Smooth muscle cell (in vitro differentiated cells): ENCODE results near the gene PI4K2A. TPM values are rescaled to one million over a fixed set of nuclear protein-coding genes. Genes with fewer than 3 reads are reported as not detected.

Experiments
- DNase-seq: peaks from one replicate; lab custom pipeline; 2025; ENCODE audit not compliant: unreplicated experiment; lab: John Stamatoyannopoulos, UW
- H2AFZ ChIP-seq: fragments of 200-600 bp; sonication (generic); 2 replicates; pipeline ENCODE4 v1.6.0; 2016; ENCODE audit warnings: antibody characterized with exemption, low read depth, mild to moderate bottlenecking
- H3F3A ChIP-seq: fragments of 200-600 bp; sonication (generic); 2 replicates; pipeline ENCODE4 v1.6.0; 2017; ENCODE audit warnings: antibody characterized with exemption, low read depth
- H3K27ac ChIP-seq: fragments of 200-600 bp; sonication (generic); 2 replicates; pipeline ENCODE4 v1.5.1; 2016; ENCODE audit warnings: low read depth, mild to moderate bottlenecking
- H3K27me3 ChIP-seq: fragments of 200-600 bp; sonication (generic); 2 replicates; pipeline ENCODE4 v1.6.1; 2016; ENCODE audit warnings: low read depth, mild to moderate bottlenecking
- H3K36me3 ChIP-seq: fragments of 200-600 bp; sonication (generic); 2 replicates; pipeline ENCODE4 v1.5.1; 2016; ENCODE audit warnings: low read depth
- H3K4me1 ChIP-seq: fragments of 200-600 bp; sonication (generic); 2 replicates; pipeline ENCODE4 v1.5.1; 2016; ENCODE audit warnings: low read depth
- H3K4me2 ChIP-seq: fragments of 200-600 bp; sonication (generic); 2 replicates; pipeline ENCODE4 v1.6.0; 2016; ENCODE audit warnings: mild to moderate bottlenecking
- H3K4me3 ChIP-seq: fragments of 200-600 bp; sonication (generic); 2 replicates; pipeline ENCODE4 v1.5.1; 2016; ENCODE audit warnings: mild to moderate bottlenecking
- H3K79me2 ChIP-seq: fragments of 200-600 bp; sonication (generic); 2 replicates; pipeline ENCODE4 v1.6.0; 2016; ENCODE audit warnings: low read depth, mild to moderate bottlenecking
- H3K9ac ChIP-seq: fragments of 200-600 bp; sonication (generic); 2 replicates; pipeline ENCODE4 v1.6.0; 2016; ENCODE audit warnings: low read depth
- H3K9me3 ChIP-seq: fragments of 200-600 bp; sonication (generic); replicated peaks from 2 replicates; pipeline ENCODE4 v1.5.1; 2016; ENCODE audit warnings: low read depth
- H4K20me1 ChIP-seq: fragments of 200-600 bp; sonication (generic); 2 replicates; pipeline ENCODE4 v1.6.0; 2016; ENCODE audit warnings: low read depth
- CTCF ChIP-seq: fragments of 200-600 bp; sonication (generic); IDR thresholded peaks from 2 replicates; pipeline ENCODE4 v1.5.1; 2017; ENCODE audit warnings: borderline replicate concordance, mild to moderate bottlenecking, antibody characterized with exemption; ENCODE audit not compliant: insufficient read depth, poor library complexity, severe bottlenecking
- WGBS: methylation state at CpG from one replicate; pipeline ENCODE4 v1.1.7; 2016; ENCODE audit warnings: low lambda C conversion rate; 5-methylcytosine and 5-hydroxymethylcytosine counted together
- polyA plus RNA-seq: library from polyadenylated mRNA; unstranded; fragments of >200 nt; fragmentation: Nextera tagmentation; extraction: Ambion mirVana; gene quantifications from 2 replicates; pipeline ENCODE4 v1.2.1, GENCODE V29; 2016
- total RNA-seq: library from RNA; depleted of rRNA; stranded (reverse); fragments of >200 nt; gene quantifications from 2 replicates; pipeline ENCODE4 v1.2.3, GENCODE V29; 2014

The PI4K2A gene
- total and polyA plus RNA-seq, 2 experiments from 2014 or later: 20.8 to 21.0 TPM

GRCh38 chr10:97721871-97722780 lies 81.7 kb downstream of the PI4K2A start:
- no peak overlapping the region for H3K4me2 ChIP-seq
- H3K36me3 ChIP-seq: no peaks in the 10 kb centered on the region
- no peaks in the 10 kb centered on the region for H3K79me2 ChIP-seq
- H3F3A ChIP-seq: no peaks in the 10 kb centered on the region
- H3K9ac ChIP-seq: no peak overlapping the region
- no peak for DNase-seq
- H3K9me3 ChIP-seq: no peaks in the 10 kb centered on the region
- H3K4me1 ChIP-seq: peaks cover 13% of the 10 kb centered on the region
- no peak overlapping the region for H3K4me3 ChIP-seq
- WGBS: 95% methylated on average over 12 of the region's 12 CpGs
- no peaks in the 10 kb centered on the region for H3K27me3 ChIP-seq
- no peak for TF ChIP-seq CTCF
- peaks cover 11% of the 10 kb centered on the region for H4K20me1 ChIP-seq
- no peak overlapping the region for H3K27ac ChIP-seq
- H2AFZ ChIP-seq: no peak overlapping the region

DNA sequence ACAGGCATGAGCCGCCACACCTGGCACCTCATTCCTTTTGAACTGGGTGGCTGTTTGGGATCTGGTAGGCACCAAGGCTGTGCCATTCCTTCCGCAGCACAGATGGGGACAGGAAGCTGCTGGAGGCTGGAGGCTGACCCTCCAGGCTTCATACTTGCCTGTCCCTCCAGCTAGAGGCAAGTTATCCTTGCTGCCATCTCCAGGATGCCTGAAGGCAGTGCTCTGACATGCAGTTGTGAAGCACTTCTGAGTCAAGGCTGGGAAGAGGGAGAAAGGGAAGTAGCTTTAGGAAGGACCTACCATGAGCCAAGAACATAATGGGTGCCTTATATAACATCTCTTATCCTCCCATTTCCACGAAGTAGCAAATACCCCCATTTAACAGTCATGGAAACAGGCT lies 82.5 kb downstream of the PI4K2A start:
- Histone ChIP-seq H3K4me2 (no peak overlapping the region), H2AFZ (no peak overlapping the region), H3K27ac (no peak overlapping the region), H3K79me2 (no peaks in the 10 kb centered on the region), H3K4me1 (peaks cover 13% of the 10 kb centered on the region), H3F3A (no peaks in the 10 kb centered on the region), H3K9me3 (no peaks in the 10 kb centered on the region), H3K9ac (no peak overlapping the region), H3K27me3 (no peaks in the 10 kb centered on the region), H4K20me1 (peaks cover 2% of the 10 kb centered on the region), H3K36me3 (no peaks in the 10 kb centered on the region), H3K4me3 (no peak overlapping the region)
- no peak for TF ChIP-seq CTCF
- no peak for DNase-seq
- WGBS: 86% methylated on average over 3 of the region's 3 CpGs

DNA sequence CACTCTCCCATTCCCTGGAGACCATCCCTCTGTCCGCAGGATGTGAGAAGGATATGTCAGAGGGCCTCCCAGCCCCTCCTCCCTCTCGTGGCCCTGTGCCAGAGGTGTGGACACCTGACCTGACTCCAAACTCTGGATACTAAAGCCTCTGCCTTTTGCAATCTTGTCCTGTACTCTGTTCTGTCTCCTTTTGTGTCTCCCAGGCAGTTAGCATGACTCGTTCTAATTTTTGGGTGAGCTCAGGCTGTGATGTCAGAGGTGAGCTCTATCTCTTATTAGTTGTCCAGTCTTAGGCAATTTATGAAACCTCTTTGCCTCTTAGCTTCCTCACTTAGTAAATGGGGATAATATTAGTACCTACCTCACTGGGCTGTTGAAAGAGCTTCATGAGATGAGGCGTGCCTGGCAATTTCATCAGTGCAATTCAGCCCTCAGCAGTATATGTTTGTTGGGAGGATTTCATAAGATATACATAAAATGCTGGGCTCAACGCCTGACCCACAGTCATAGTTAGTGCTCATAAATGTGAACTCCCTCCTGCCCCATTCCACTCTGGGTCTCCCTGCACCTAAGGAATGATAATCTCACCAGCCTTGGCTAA lies 84.0 kb downstream of the PI4K2A start:
- no peak overlapping the region for H3K4me3 ChIP-seq
- no peaks in the 10 kb centered on the region for H3K36me3 ChIP-seq
- whole genome bisulfite sequencing: 81% methylated on average over 5 of the region's 5 CpGs
- H3K79me2 ChIP-seq: no peaks in the 10 kb centered on the region
- H4K20me1 ChIP-seq: no peaks in the 10 kb centered on the region
- no peak overlapping the region for H3K4me2 ChIP-seq
- no peak overlapping the region for H2AFZ ChIP-seq
- peaks cover under 1% of the 10 kb centered on the region for H3K4me1 ChIP-seq
- H3K27me3 ChIP-seq: no peaks in the 10 kb centered on the region
- no peak for TF ChIP-seq CTCF
- no peak for DNase-seq
- H3K9ac ChIP-seq: no peak overlapping the region
- H3K27ac ChIP-seq: no peak overlapping the region
- no peaks in the 10 kb centered on the region for H3F3A ChIP-seq
- no peaks in the 10 kb centered on the region for H3K9me3 ChIP-seq

Other genes with a start within 250 kb of the PI4K2A start
- gene RRP12, start 239.3 kb upstream of the PI4K2A start, total RNA-seq: 15.9 and 18.8 TPM in 2 replicates
- gene RRP12, start 239.3 kb upstream of the PI4K2A start, polyA plus RNA-seq: 14.1 and 21.7 TPM in 2 replicates
- gene PGAM1, start 214.5 kb upstream of the PI4K2A start, total RNA-seq: 725 and 787 TPM in 2 replicates
- gene PGAM1, start 214.5 kb upstream of the PI4K2A start, polyA plus RNA-seq: 921 and 957 TPM in 2 replicates
- 44.9 and 48.7 TPM in 2 replicates for gene EXOSC1, start 194.7 kb upstream of the PI4K2A start, total RNA-seq
- 61.5 and 97.5 TPM in 2 replicates for gene EXOSC1, start 194.7 kb upstream of the PI4K2A start, polyA plus RNA-seq
- 48.5 and 50.3 TPM in 2 replicates for gene ZDHHC16, start 194.5 kb upstream of the PI4K2A start, total RNA-seq
- gene ZDHHC16, start 194.5 kb upstream of the PI4K2A start, polyA plus RNA-seq: 73.3 and 81.1 TPM in 2 replicates
- 97.9 and 125 TPM in 2 replicates for gene MMS19, start 142.2 kb upstream of the PI4K2A start, total RNA-seq
- 76.8 and 81.4 TPM in 2 replicates for gene MMS19, start 142.2 kb upstream of the PI4K2A start, polyA plus RNA-seq
- 26.5 and 27.1 TPM in 2 replicates for gene UBTD1, start 141.7 kb upstream of the PI4K2A start, total RNA-seq
- 59.9 and 61.5 TPM in 2 replicates for gene UBTD1, start 141.7 kb upstream of the PI4K2A start, polyA plus RNA-seq
- gene ANKRD2, start 67.9 kb upstream of the PI4K2A start, total RNA-seq: not detected in 2 replicates
- 0.30 TPM in 1 of 2 replicates, not detected in the other for gene ANKRD2, start 67.9 kb upstream of the PI4K2A start, polyA plus RNA-seq
- gene HOGA1, start 56.3 kb upstream of the PI4K2A start, total RNA-seq: not detected in 2 replicates
- 0.10 TPM in 1 of 2 replicates, not detected in the other for gene HOGA1, start 56.3 kb upstream of the PI4K2A start, polyA plus RNA-seq
- gene C10orf62, start 51.0 kb upstream of the PI4K2A start, total RNA-seq: not detected in 2 replicates
- gene C10orf62, start 51.0 kb upstream of the PI4K2A start, polyA plus RNA-seq: not detected in 2 replicates
- gene MORN4, start 7.2 kb upstream of the PI4K2A start, total RNA-seq: 2.9 and 9.3 TPM in 2 replicates
- 11.3 and 16.8 TPM in 2 replicates for gene MORN4, start 7.2 kb upstream of the PI4K2A start, polyA plus RNA-seq
- 14.9 and 23.8 TPM in 2 replicates for gene AVPI1, start 46.6 kb downstream of the PI4K2A start, total RNA-seq
- 26.9 and 32.5 TPM in 2 replicates for gene AVPI1, start 46.6 kb downstream of the PI4K2A start, polyA plus RNA-seq
- gene MARVELD1, start 73.1 kb downstream of the PI4K2A start, total RNA-seq: 46.3 and 58.4 TPM in 2 replicates
- gene MARVELD1, start 73.1 kb downstream of the PI4K2A start, polyA plus RNA-seq: 95.5 and 132 TPM in 2 replicates
- 7.0 and 9.7 TPM in 2 replicates for gene ZFYVE27, start 96.5 kb downstream of the PI4K2A start, total RNA-seq
- 11.4 and 14.0 TPM in 2 replicates for gene ZFYVE27, start 96.5 kb downstream of the PI4K2A start, polyA plus RNA-seq
- not detected in 2 replicates for gene SFRP5, start 131.3 kb downstream of the PI4K2A start, total RNA-seq
- gene SFRP5, start 131.3 kb downstream of the PI4K2A start, polyA plus RNA-seq: 0.11 and 0.12 TPM in 2 replicates
- not detected in 2 replicates for gene GOLGA7B, start 209.2 kb downstream of the PI4K2A start, total RNA-seq
- gene GOLGA7B, start 209.2 kb downstream of the PI4K2A start, polyA plus RNA-seq: not detected in 2 replicates